OCI-LY3 (cell line): Measurements from ENCODE around the gene TAS2R60.
"Not testable (repeated sequence)": the region's sequence is repeated elsewhere in the genome, so short reads cannot be mapped to it uniquely, and the experiment has no call there.

Source experiments
- H2AFZ ChIP-seq: fragments of 200-600, 300-600 bp; shearing (Covaris generic); 2 replicates; pipeline ENCODE4 v1.6.0; 2014; ENCODE audit warnings: antibody characterized with exemption, low read depth, low read length
- H3K27ac ChIP-seq: fragments of 200-600, 300-600 bp; sonication (generic); 2 replicates; pipeline ENCODE4 v1.5.1; 2014; ENCODE audit warnings: mild to moderate bottlenecking, low read length, moderate library complexity, mixed read lengths
- H3K27me3 ChIP-seq: fragments of 200-600, 300-600 bp; sonication (generic); 2 replicates; pipeline ENCODE4 v1.6.1; 2014; ENCODE audit warnings: low read depth, low read length, mixed read lengths
- H3K36me3 ChIP-seq: fragments of 200-600, 300-600 bp; sonication (generic); replicated peaks from 2 replicates; pipeline ENCODE3; 2014; ENCODE audit warnings: low read depth, low read length, mixed read lengths
- H3K4me1 ChIP-seq: fragments of 300-600, 200-600 bp; sonication (generic); 2 replicates; pipeline ENCODE4 v1.6.1; 2014; ENCODE audit warnings: low read length, mixed read lengths
- H3K4me2 ChIP-seq: fragments of 200-600, 300-600 bp; sonication (generic); 2 replicates; pipeline ENCODE4 v1.6.1; 2014; ENCODE audit warnings: low read length, mixed read lengths
- H3K4me3 ChIP-seq: fragments of 300-600, 200-600 bp; sonication (generic); 2 replicates; pipeline ENCODE4 v1.5.1; 2014; ENCODE audit warnings: antibody characterized with exemption, mild to moderate bottlenecking, low read length, moderate library complexity
- H3K79me2 ChIP-seq: fragments of 300-600, 200-600 bp; shearing (Covaris generic); 2 replicates; pipeline ENCODE4 v1.6.1; 2014; ENCODE audit warnings: mild to moderate bottlenecking, low read length, mixed read lengths
- H3K9ac ChIP-seq: fragments of 300-600, 200-600 bp; shearing (Covaris generic); 2 replicates; pipeline ENCODE4 v1.6.0; 2014; ENCODE audit warnings: mild to moderate bottlenecking, low read length, moderate library complexity
- H3K9me3 ChIP-seq: fragments of 200-600, 300-600 bp; shearing (Covaris generic); 2 replicates; pipeline ENCODE4 v1.6.1; 2014; ENCODE audit warnings: low read length, mixed read lengths; ENCODE audit not compliant: insufficient read depth
- H4K20me1 ChIP-seq: fragments of 200-600, 300-600 bp; sonication (generic); 2 replicates; pipeline ENCODE4 v1.6.1; 2016; ENCODE audit warnings: low read length, mixed read lengths; ENCODE audit not compliant: insufficient read depth
- CTCF ChIP-seq: fragments of 200-600, 300-600 bp; sonication (generic); IDR thresholded peaks from 2 replicates; pipeline ENCODE4 v1.5.1; 2014; ENCODE audit warnings: antibody characterized with exemption, low read length, low read depth
- EZH2phosphoT487 ChIP-seq: fragments of 200-600 bp; shearing (Covaris generic); IDR thresholded peaks from 2 replicates; pipeline ENCODE4 v1.6.1; 2018; ENCODE audit warnings: antibody characterized with exemption, mixed run types, low read depth

Gene TAS2R60

GRCh38 chr7:143419880-143420279 lies 23.4 kb upstream of the TAS2R60 start:
- no peak overlapping the region for H3K9ac ChIP-seq
- no peak overlapping the region for H3K4me3 ChIP-seq
- no peaks in the 10 kb centered on the region for H3K79me2 ChIP-seq
- H3K4me1 ChIP-seq: no peaks in the 10 kb centered on the region
- no peaks in the 10 kb centered on the region for H3K9me3 ChIP-seq
- H4K20me1 ChIP-seq: no peaks in the 10 kb centered on the region
- no peak for TF ChIP-seq EZH2phosphoT487
- no peak for TF ChIP-seq CTCF
- H3K36me3 ChIP-seq: no peaks in the 10 kb centered on the region
- H3K4me2 ChIP-seq: no peak overlapping the region
- H3K27ac ChIP-seq: no peak overlapping the region
- no peak overlapping the region for H2AFZ ChIP-seq
- H3K27me3 ChIP-seq: peaks cover 29% of the 10 kb centered on the region

- peaks cover 24% of the 10 kb centered on the region for H3K27me3 ChIP-seq
- not testable (repeated sequence) for H3K27ac ChIP-seq, H3K36me3 ChIP-seq, H3K4me2 ChIP-seq, H3K79me2 ChIP-seq, H4K20me1 ChIP-seq, H3K4me1 ChIP-seq, H3K4me3 ChIP-seq, H3K9me3 ChIP-seq, H2AFZ ChIP-seq, H3K9ac ChIP-seq
Measured at GRCh38 chr7:143420624-143421023, 22.6 kb upstream of the TAS2R60 start.

GRCh38 chr7:143422033-143422432 lies 21.2 kb upstream of the TAS2R60 start:
- Histone ChIP-seq H3K4me1 (no peaks in the 10 kb centered on the region), H3K27me3 (peaks cover 16% of the 10 kb centered on the region), H3K4me2 (no peak overlapping the region), H3K27ac (no peak overlapping the region), H3K9me3 (no peaks in the 10 kb centered on the region), H3K79me2 (no peaks in the 10 kb centered on the region), H4K20me1 (no peaks in the 10 kb centered on the region), H3K36me3 (no peaks in the 10 kb centered on the region), H2AFZ (no peak overlapping the region), H3K9ac (no peak overlapping the region), H3K4me3 (no peak overlapping the region)
- no peak for TF ChIP-seq EZH2phosphoT487
- TF ChIP-seq CTCF: no peak

- not testable (repeated sequence) for H3K9ac ChIP-seq, H3K4me3 ChIP-seq, H3K36me3 ChIP-seq, H2AFZ ChIP-seq, H4K20me1 ChIP-seq, H3K4me2 ChIP-seq, H3K4me1 ChIP-seq, H3K27ac ChIP-seq, H3K9me3 ChIP-seq, H3K79me2 ChIP-seq
- H3K27me3 ChIP-seq: peaks cover 13% of the 10 kb centered on the region
Measured at GRCh38 chr7:143424476-143424875, 18.8 kb upstream of the TAS2R60 start.

- no peak overlapping the region for H3K9ac ChIP-seq
- no peak overlapping the region for H3K4me3 ChIP-seq
- no peak overlapping the region for H2AFZ ChIP-seq
- TF ChIP-seq EZH2phosphoT487 (no peak), CTCF (no peak)
- H3K9me3 ChIP-seq: no peaks in the 10 kb centered on the region
- no peaks in the 10 kb centered on the region for H3K36me3 ChIP-seq
- no peak overlapping the region for H3K27ac ChIP-seq
- no peaks in the 10 kb centered on the region for H4K20me1 ChIP-seq
- peaks cover 17% of the 10 kb centered on the region for H3K27me3 ChIP-seq
- H3K4me1 ChIP-seq: no peaks in the 10 kb centered on the region
- H3K79me2 ChIP-seq: no peaks in the 10 kb centered on the region
- no peak overlapping the region for H3K4me2 ChIP-seq
Measured at GRCh38 chr7:143426479-143427142, 16.6 kb upstream of the TAS2R60 start.
